Measurements from ENCODE around the gene APBB2. TPM values are rescaled to one million over a fixed set of nuclear protein-coding genes. Genes with fewer than 3 reads are reported as not detected.

Gene APBB2
- total and polyA plus RNA-seq, 2 of the 4 experiments (the other 2 are of a cell fraction), result 47.9 to 75.5 TPM

DNA sequence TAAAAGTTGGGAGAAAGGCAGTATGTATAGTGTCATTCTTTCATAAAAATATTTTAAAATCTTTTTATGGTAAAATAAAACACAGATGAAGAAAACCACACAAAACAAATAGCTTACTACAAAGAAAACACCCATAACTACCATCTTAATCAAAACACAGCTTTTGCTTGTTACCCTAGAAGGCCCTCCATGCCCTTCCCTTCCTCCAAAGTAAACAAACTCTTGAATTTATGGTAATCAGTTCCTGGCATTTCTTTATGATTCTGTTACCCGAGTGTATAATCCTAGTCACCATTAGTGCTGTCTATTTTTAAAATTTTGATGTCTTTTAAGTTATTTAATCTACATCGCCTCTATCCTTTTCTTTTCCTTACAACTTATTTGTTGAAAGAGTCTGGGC, 170.9 kb downstream of the APBB2 start:
- no peak overlapping the region for H3K14ac ChIP-seq (replicated peaks; ENCODE audit: low read depth, low read length)
- H3K9me3 ChIP-seq (ENCODE audit: control insufficient read depth, insufficient read depth, low read length), result 0 out of 2 replicates have a peak, but pooled peaks cover 2% of the 10 kb centered on the region
- POLR2A ChIA-PET (ENCODE audit: unreplicated experiment), result no interaction called here
- no peaks in the 10 kb centered on the region for H4K20me1 ChIP-seq (ENCODE audit: insufficient read depth, low read length)
- no peak overlapping the region for H3K56ac ChIP-seq (ENCODE audit: extremely low read depth, insufficient read depth, low read length)
- ATAC-seq (ENCODE audit: low read depth) (no peak), DNase-seq (no peak)
- H2AK9ac ChIP-seq (replicated peaks; ENCODE audit: low read depth, low read length, poor library complexity), result no peak overlapping the region
- no peak overlapping the region for H3K23ac ChIP-seq (ENCODE audit: low read depth, low read length)
- H4K91ac ChIP-seq (ENCODE audit: insufficient read depth, low read depth, low read length), result no peak overlapping the region
- no peak overlapping the region for H2BK120ac ChIP-seq (ENCODE audit: low read depth, low read length)
- H2AFZ ChIP-seq (replicated peaks; ENCODE audit: low read length, poor library complexity), result no peak overlapping the region
- no peak overlapping the region for H3K4ac ChIP-seq (ENCODE audit: low read depth, low read length)
- H3K4me2 ChIP-seq (ENCODE audit: low read depth, low read length), result no peak overlapping the region
- H2BK20ac ChIP-seq (ENCODE audit: low read depth, low read length), result no peak overlapping the region
- CTCF ChIA-PET, result no interaction called here
- intact Hi-C loops (cut with micrococcal nuclease) (no loop called here), in situ Hi-C loops (cut with MboI; ENCODE audit: low sequenced_read_pairs) (no loop called here), dilution Hi-C loops (cut with HindIII; ENCODE audit: low sequenced_read_pairs, unreplicated experiment) (no loop called here)
- H3K18ac ChIP-seq (ENCODE audit: low read depth, low read length), result no peak overlapping the region
- TF ChIP-seq NFE2L2 (IDR thresholded peaks at IDR 0.05; ENCODE audit: low read depth, low read length), result no peak
- TF ChIP-seq, protein P1, sequence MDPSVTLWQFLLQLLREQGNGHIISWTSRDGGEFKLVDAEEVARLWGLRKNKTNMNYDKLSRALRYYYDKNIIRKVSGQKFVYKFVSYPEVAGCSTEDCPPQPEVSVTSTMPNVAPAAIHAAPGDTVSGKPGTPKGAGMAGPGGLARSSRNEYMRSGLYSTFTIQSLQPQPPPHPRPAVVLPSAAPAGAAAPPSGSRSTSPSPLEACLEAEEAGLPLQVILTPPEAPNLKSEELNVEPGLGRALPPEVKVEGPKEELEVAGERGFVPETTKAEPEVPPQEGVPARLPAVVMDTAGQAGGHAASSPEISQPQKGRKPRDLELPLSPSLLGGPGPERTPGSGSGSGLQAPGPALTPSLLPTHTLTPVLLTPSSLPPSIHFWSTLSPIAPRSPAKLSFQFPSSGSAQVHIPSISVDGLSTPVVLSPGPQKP (IDR thresholded peaks at IDR 0.05; ENCODE audit: borderline replicate concordance, low read depth, low read length), result no peak
- TF ChIP-seq RCOR1 (IDR thresholded peaks at IDR 0.05; ENCODE audit: insufficient replicate concordance, low read length), result no peak
- no peak overlapping the region for H3K4me3 ChIP-seq (ENCODE audit: insufficient read depth, low read depth, low read length)
- H4K5ac ChIP-seq (ENCODE audit: low read depth, low read length), result no peak overlapping the region
- no peak overlapping the region for H3K27ac ChIP-seq (ENCODE audit: insufficient read depth, low read length)
- BruUV-seq (replicated peaks), result no TSS peak
- whole genome bisulfite sequencing, 2 experiments (ENCODE audit: extremely low coverage in 2 of 2, insufficient read length in 1 of 2), result no CpG with 5 or more reads among the region's 2 CpGs
- no peak overlapping the region for H2BK5ac ChIP-seq (ENCODE audit: low read depth, low read length, poor library complexity, severe bottlenecking)
- H3K79me1 ChIP-seq (ENCODE audit: low read depth in 1 of 2, low read length in 2 of 2), result peaks cover 5 to 10% of the 10 kb centered on the region in 2 experiments; a peak in 1 of 4 replicates
- no peaks in the 10 kb centered on the region for H3K36me3 ChIP-seq (ENCODE audit: control insufficient read depth, insufficient read depth, low read length)
- peaks cover 3% of the 10 kb centered on the region; the same call in 1 of the 2 replicates for H3K9me1 ChIP-seq (ENCODE audit: insufficient read depth, low read length)
- H4K8ac ChIP-seq (ENCODE audit: low read depth in 2 of 2, low read length in 2 of 2), result no peak overlapping the region
- no peak overlapping the region for H3K9ac ChIP-seq (ENCODE audit: low read depth, low read length)
- H3K4me1 ChIP-seq (ENCODE audit: control insufficient read depth, insufficient read depth, low read length), result no peaks in the 10 kb centered on the region
- no peak overlapping the region for H2BK15ac ChIP-seq (ENCODE audit: low read depth, low read length)
- no peak overlapping the region for H2AK5ac ChIP-seq (ENCODE audit: low read depth, low read length)
- H3K27me3 ChIP-seq (ENCODE audit: control insufficient read depth, insufficient read depth, low read length), result no peaks in the 10 kb centered on the region

Data from IMR-90 (cell line).